ENCODE data around the gene TTC16.

The TTC16 gene

DNA sequence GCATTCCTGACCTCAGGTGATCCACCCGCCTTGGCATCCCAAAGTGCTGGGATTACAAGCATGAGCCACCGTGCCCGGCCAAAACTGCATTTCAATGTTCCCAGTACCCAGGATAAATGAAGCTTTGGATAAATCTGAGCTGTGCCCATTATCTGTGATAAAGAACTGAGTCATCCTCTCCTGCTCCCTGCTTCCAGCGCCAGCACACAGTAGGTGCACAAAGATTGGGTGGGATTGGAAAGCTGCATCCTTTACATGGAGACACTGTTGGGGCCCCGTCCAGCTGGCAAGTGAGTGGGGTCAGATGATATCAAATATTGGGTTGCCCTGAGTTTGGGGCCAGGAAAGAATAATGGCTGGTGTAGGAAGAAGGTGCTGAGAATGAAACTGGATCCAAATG, 45.2 kb downstream of the TTC16 start:
- no peak for DNase-seq (ENCODE audit: low spot score)
- TF ChIP-seq, protein P1, sequence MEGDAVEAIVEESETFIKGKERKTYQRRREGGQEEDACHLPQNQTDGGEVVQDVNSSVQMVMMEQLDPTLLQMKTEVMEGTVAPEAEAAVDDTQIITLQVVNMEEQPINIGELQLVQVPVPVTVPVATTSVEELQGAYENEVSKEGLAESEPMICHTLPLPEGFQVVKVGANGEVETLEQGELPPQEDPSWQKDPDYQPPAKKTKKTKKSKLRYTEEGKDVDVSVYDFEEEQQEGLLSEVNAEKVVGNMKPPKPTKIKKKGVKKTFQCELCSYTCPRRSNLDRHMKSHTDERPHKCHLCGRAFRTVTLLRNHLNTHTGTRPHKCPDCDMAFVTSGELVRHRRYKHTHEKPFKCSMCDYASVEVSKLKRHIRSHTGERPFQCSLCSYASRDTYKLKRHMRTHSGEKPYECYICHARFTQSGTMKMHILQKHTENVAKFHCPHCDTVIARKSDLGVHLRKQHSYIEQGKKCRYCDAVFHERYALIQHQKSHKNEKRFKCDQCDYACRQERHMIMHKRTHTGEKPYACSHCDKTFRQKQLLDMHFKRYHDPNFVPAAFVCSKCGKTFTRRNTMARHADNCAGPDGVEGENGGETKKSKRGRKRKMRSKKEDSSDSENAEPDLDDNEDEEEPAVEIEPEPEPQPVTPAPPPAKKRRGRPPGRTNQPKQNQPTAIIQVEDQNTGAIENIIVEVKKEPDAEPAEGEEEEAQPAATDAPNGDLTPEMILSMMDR (IDR thresholded peaks at IDR 0.05; ENCODE audit: extremely low read depth, insufficient read depth, missing control alignments), result no peak
- in situ Hi-C loops (cut with MboI; ENCODE audit: low pct_unique_long_range_greater_than_20kb, low sequenced_read_pairs, unreplicated experiment), result no loop called here

DNA sequence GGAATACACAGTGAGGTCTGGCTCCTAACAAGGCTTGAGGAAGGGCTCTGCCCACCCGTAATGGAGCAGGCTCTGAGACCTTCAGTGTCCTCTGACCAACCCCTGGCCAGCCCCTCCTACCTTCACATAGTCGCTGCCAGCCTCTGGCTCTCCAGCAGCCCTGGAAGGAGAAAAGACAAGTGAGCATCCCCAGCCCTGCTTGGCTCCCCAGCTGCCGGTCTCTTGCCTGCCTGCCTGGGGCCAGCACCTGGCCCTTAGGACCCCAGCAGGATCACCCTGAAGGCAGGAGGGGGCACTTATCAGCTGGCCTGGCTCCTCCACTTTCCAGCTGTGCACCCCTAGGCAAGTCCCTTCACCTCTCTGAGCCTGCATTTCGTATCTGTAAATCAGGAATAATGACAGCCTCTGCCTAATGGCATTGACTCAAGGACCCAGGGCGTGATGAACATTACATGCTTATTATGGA, 45.6 kb downstream of the TTC16 start:
- no peak for DNase-seq (ENCODE audit: low spot score)
- in situ Hi-C loops (cut with MboI; ENCODE audit: low pct_unique_long_range_greater_than_20kb, low sequenced_read_pairs, unreplicated experiment), result no loop called here
- TF ChIP-seq, protein P1 (IDR thresholded peaks at IDR 0.05; ENCODE audit: extremely low read depth, insufficient read depth, missing control alignments), result no peak

DNA sequence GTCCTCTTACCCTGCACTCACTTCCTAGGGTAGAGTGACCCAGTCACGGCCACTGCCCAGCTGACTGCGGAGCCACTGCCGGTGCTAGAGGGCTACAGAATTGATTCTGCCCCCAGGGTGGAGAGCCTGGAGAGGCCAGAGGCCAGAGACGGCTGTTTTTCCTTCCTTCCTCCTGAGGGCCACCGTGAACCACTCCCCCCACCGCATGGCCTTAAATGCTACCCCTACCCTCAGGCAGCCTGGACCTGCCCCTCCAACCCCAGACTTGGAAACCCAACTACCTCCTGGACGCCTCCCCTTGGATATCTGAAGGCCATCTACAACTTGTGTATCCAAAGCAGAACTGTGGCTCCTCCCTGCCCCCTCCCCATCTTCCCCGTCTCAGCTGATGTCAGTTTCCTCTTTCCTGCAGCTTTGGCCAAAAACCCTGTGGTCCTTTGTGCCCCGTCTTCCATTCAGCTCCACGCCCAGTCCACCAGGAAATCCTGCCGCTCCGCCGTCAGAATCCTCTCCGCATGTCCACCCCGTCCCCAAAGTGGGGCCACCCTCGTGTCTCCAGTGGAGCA, 46.3 kb downstream of the TTC16 start:
- TF ChIP-seq, protein P1 (IDR thresholded peaks at IDR 0.05; ENCODE audit: extremely low read depth, insufficient read depth, missing control alignments), result no peak
- in situ Hi-C loops (cut with MboI; ENCODE audit: low pct_unique_long_range_greater_than_20kb, low sequenced_read_pairs, unreplicated experiment), result no loop called here
- DNase-seq (ENCODE audit: low spot score), result no peak

DNA sequence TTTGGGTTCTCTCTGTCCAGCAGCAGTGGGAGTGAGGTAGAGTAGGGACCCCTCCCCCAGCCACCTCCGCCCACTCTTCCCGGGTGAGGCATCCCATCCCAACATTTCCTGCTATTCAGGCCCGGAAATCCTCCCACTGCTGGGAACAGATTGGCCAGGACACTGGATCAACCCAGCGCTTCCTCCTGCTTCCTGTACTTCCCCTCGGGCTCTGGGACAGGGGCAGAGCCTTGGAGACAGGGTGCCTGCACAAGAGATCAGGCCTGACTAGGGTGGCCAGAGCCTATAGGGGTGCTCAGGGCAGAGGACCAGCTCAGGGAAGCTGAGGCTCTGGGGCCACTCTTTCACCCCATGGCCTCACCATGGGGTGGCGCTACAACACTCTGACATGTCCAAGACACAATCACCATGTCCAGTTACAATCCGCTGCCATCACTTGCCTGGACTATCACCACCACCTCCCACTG, 48.1 kb downstream of the TTC16 start:
- in situ Hi-C loops (cut with MboI; ENCODE audit: low pct_unique_long_range_greater_than_20kb, low sequenced_read_pairs, unreplicated experiment), result no loop called here
- DNase-seq (ENCODE audit: low spot score), result no peak
- TF ChIP-seq, protein P1 (IDR thresholded peaks at IDR 0.05; ENCODE audit: extremely low read depth, insufficient read depth, missing control alignments), result peak; percentile 66

DNA sequence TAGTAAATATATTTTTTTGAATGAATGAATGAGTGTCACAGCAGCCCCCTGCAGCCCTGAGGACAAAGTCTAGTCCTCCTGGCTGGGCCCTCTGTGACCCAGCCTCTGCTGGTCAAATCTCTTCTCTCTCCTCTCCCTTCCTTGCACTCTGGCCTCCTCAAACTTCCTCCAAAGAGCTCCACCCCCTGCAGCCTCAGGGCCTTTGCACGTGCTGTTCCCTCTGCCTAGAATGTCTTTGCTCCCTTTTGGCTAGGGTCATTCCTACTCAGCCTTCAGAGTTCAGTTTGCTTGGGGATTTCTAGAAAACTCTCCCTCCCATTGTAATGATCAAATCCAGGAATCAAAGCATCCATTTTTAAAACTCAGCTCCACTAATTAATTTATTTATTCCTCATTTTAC, 49.5 kb downstream of the TTC16 start:
- no peak for DNase-seq (ENCODE audit: low spot score)
- TF ChIP-seq, protein P1 (IDR thresholded peaks at IDR 0.05; ENCODE audit: extremely low read depth, insufficient read depth, missing control alignments), result no peak
- in situ Hi-C loops (cut with MboI; ENCODE audit: low pct_unique_long_range_greater_than_20kb, low sequenced_read_pairs, unreplicated experiment), result no loop called here

DNA sequence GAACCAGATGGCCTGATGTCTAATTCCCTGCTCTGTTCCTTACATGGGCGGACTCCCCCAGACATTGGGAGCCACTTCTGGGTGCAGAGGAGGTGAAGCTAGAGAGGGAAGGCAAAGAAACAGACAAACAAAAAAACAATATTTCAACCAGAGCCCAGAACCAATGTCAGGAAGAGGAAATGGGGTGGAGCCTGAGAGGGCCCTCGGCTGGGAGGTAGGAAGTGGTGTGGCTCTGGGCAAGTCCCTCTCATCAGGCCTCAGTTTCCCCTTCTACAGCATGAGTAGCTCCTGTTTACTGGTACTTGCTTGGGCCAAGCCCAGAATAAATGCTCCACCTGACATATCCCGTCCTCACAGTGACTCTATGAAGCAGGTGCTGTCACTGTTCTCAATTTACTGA, 51.5 kb downstream of the TTC16 start:
- in situ Hi-C loops (cut with MboI; ENCODE audit: low pct_unique_long_range_greater_than_20kb, low sequenced_read_pairs, unreplicated experiment), result no loop called here
- TF ChIP-seq, protein P1 (IDR thresholded peaks at IDR 0.05; ENCODE audit: extremely low read depth, insufficient read depth, missing control alignments), result no peak
- no peak for DNase-seq (ENCODE audit: low spot score)
